KMS-11 (cell line): ENCODE measurements around the gene ATP5ME.

Source experiments
- H2AFZ ChIP-seq: fragments of 200-600 bp; sonication (generic); 2 replicates; pipeline ENCODE4 v1.6.1; 2016; ENCODE audit warnings: antibody characterized with exemption, mixed run types, low read depth
- H3K27ac ChIP-seq: fragments of 200-600 bp; sonication (generic); 2 replicates; pipeline ENCODE4 v1.6.1; 2016; ENCODE audit warnings: mild to moderate bottlenecking, mixed run types
- H3K27me3 ChIP-seq: fragments of 200-600 bp; sonication (generic); 2 replicates; pipeline ENCODE4 v1.6.1; 2017; ENCODE audit warnings: mild to moderate bottlenecking, low read depth, mixed run types, moderate library complexity; ENCODE audit not compliant: insufficient read depth
- H3K36me3 ChIP-seq: fragments of 200-600 bp; sonication (generic); 2 replicates; pipeline ENCODE4 v1.6.1; 2017; ENCODE audit warnings: mild to moderate bottlenecking, mixed run types; ENCODE audit not compliant: insufficient read depth
- H3K4me1 ChIP-seq: fragments of 200-600 bp; sonication (generic); 2 replicates; pipeline ENCODE4 v1.6.1; 2016; ENCODE audit warnings: mild to moderate bottlenecking, low read depth, mixed run types; ENCODE audit not compliant: poor library complexity, severe bottlenecking
- H3K4me2 ChIP-seq: fragments of 200-600 bp; sonication (generic); 2 replicates; pipeline ENCODE4 v1.7.0; 2016; ENCODE audit warnings: mild to moderate bottlenecking, mixed run types
- H3K4me3 ChIP-seq: fragments of 200-600 bp; sonication (generic); IDR thresholded peaks from 2 replicates; pipeline ENCODE4 v1.6.1; 2017; ENCODE audit warnings: low read depth, low read length, mixed read lengths; ENCODE audit not compliant: insufficient read depth
- H3K79me2 ChIP-seq: fragments of 200-600 bp; sonication (generic); 2 replicates; pipeline ENCODE4 v1.6.1; 2016; ENCODE audit warnings: low read depth, mixed run types; ENCODE audit not compliant: insufficient read depth
- H3K9ac ChIP-seq: fragments of 200-600 bp; sonication (generic); 2 replicates; pipeline ENCODE4 v1.6.1; 2016; ENCODE audit warnings: mild to moderate bottlenecking, mixed run types
- H4K20me1 ChIP-seq: fragments of 200-600 bp; sonication (generic); 2 replicates; pipeline ENCODE4 v1.6.1; 2016; ENCODE audit warnings: mild to moderate bottlenecking, mixed run types; ENCODE audit not compliant: insufficient read depth
- CTCF ChIP-seq: fragments of 200-600 bp; sonication (generic); conservative IDR thresholded peaks from 2 replicates; pipeline ENCODE4 v1.6.1; 2017; ENCODE audit warnings: low read depth, mild to moderate bottlenecking, antibody characterized with exemption, low read length, moderate library complexity, mixed read lengths

The ATP5ME gene

GRCh38 chr4:649751-650310, 24.2 kb downstream of the ATP5ME start:
- no peak overlapping the region for H3K4me3 ChIP-seq
- H3K4me1 ChIP-seq: no peaks in the 10 kb centered on the region
- H3K9ac ChIP-seq: no peak overlapping the region
- H3K36me3 ChIP-seq: no peaks in the 10 kb centered on the region
- no peaks in the 10 kb centered on the region for H3K79me2 ChIP-seq
- no peak overlapping the region for H3K27ac ChIP-seq
- TF ChIP-seq CTCF: no peak
- H4K20me1 ChIP-seq: no peaks in the 10 kb centered on the region
- no peak overlapping the region for H3K4me2 ChIP-seq
- H2AFZ ChIP-seq: no peak overlapping the region
- no peaks in the 10 kb centered on the region for H3K27me3 ChIP-seq

- H4K20me1 ChIP-seq: no peaks in the 10 kb centered on the region
- no peak overlapping the region for H2AFZ ChIP-seq
- H3K4me3 ChIP-seq: no peak overlapping the region
- no peak overlapping the region for H3K27ac ChIP-seq
- H3K79me2 ChIP-seq: no peaks in the 10 kb centered on the region
- no peaks in the 10 kb centered on the region for H3K4me1 ChIP-seq
- no peaks in the 10 kb centered on the region for H3K27me3 ChIP-seq
- no peak for TF ChIP-seq CTCF
- no peak overlapping the region for H3K9ac ChIP-seq
- no peaks in the 10 kb centered on the region for H3K36me3 ChIP-seq
- H3K4me2 ChIP-seq: no peak overlapping the region
Observed at GRCh38 chr4:649293-649625, 24.8 kb downstream of the ATP5ME start.

- Histone ChIP-seq H3K36me3 (no peaks in the 10 kb centered on the region), H3K27ac (no peak overlapping the region), H3K4me1 (no peaks in the 10 kb centered on the region), H3K79me2 (no peaks in the 10 kb centered on the region), H3K4me3 (no peak overlapping the region), H4K20me1 (no peaks in the 10 kb centered on the region), H3K4me2 (no peak overlapping the region), H3K27me3 (no peaks in the 10 kb centered on the region), H3K9ac (no peak overlapping the region), H2AFZ (no peak overlapping the region)
- no peak for TF ChIP-seq CTCF
Observed at GRCh38 chr4:648579-649292, 25.3 kb downstream of the ATP5ME start.

GRCh38 chr4:647481-647880, 26.6 kb downstream of the ATP5ME start:
- Histone ChIP-seq H3K79me2 (no peaks in the 10 kb centered on the region), H2AFZ (no peak overlapping the region), H3K4me2 (no peak overlapping the region)

More at GRCh38 chr4:647481-647880, 26.6 kb downstream of the ATP5ME start:
- no peak overlapping the region for H3K4me3 ChIP-seq
- no peak overlapping the region for H3K27ac ChIP-seq
- no peaks in the 10 kb centered on the region for H3K4me1 ChIP-seq
- no peaks in the 10 kb centered on the region for H4K20me1 ChIP-seq
- no peak overlapping the region for H3K9ac ChIP-seq
- no peaks in the 10 kb centered on the region for H3K27me3 ChIP-seq
- no peak for TF ChIP-seq CTCF
- H3K36me3 ChIP-seq: no peaks in the 10 kb centered on the region
